ENCODE measurements around the gene RFTN1.

The RFTN1 gene

GRCh38 chr3:16406579-16406978 is 106.9 kb downstream of the RFTN1 start:
- DNase-seq (ENCODE audit: low read depth in 1 of 2, low spot score in 1 of 2): no peak
- no peak for TF ChIP-seq JUND (IDR thresholded peaks at IDR 0.05; ENCODE audit: low read depth)
- in situ Hi-C loops (cut with HindIII; ENCODE audit: low pct_unique_long_range_greater_than_20kb, low sequenced_read_pairs): no loop called here

- no peak for TF ChIP-seq JUND (IDR thresholded peaks at IDR 0.05; ENCODE audit: low read depth)
- in situ Hi-C loops (cut with HindIII; ENCODE audit: low pct_unique_long_range_greater_than_20kb, low sequenced_read_pairs): no loop called here
- DNase-seq (ENCODE audit: low read depth in 1 of 2, low spot score in 1 of 2): no peak
Measured at GRCh38 chr3:16406166-16406565, 107.3 kb downstream of the RFTN1 start.

- in situ Hi-C loops (cut with HindIII; ENCODE audit: low pct_unique_long_range_greater_than_20kb, low sequenced_read_pairs): no loop called here
- no peak for TF ChIP-seq JUND (IDR thresholded peaks at IDR 0.05; ENCODE audit: low read depth)
- no peak for DNase-seq (ENCODE audit: low read depth in 1 of 2, low spot score in 1 of 2)
Measured at GRCh38 chr3:16404349-16404895, 109.1 kb downstream of the RFTN1 start.

DNA sequence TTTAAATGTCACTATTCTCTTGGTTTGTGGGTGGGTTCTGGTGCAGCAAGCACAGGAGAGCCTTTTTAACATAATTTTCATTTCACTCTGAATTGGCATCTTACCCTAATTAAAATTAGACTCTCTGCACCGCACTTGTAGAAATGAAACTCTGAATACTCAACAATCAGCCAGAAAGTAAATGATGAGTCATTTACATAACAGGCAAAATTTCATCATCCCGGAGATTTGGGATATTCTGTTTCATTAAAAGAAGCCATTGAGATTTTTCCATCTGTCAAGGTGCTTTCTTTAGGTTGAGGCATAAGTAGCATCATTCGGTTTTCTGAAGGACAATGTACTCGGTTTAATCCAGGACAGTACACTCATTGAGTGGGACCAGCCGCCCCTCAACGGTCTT is 111.0 kb downstream of the RFTN1 start:
- in situ Hi-C loops (cut with HindIII; ENCODE audit: low pct_unique_long_range_greater_than_20kb, low sequenced_read_pairs): no loop called here
- TF ChIP-seq JUND (IDR thresholded peaks at IDR 0.05; ENCODE audit: low read depth): no peak
- DNase-seq (ENCODE audit: low read depth in 1 of 2, low spot score in 1 of 2): no peak

DNA sequence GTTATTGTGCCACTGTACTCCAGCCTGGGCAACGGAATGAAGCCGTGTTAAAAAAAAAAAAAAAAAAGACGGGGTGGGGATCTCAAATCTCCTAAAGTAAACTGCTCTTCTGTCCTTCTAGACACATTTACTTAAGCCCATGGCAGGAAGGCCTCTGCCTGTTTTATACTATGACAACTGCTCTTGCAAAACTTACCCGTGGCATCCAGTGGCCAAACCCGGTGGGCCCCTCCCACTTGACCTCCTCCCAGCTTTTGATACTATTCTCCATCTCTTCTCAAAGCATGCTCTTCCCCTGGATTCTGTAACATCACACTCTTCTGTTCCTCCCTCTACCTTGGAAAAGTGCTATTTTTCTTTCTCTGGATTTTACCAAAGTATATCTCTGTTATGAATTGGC is 112.2 kb downstream of the RFTN1 start:
- in situ Hi-C loops (cut with HindIII; ENCODE audit: low pct_unique_long_range_greater_than_20kb, low sequenced_read_pairs): no loop called here
- no peak for TF ChIP-seq JUND (IDR thresholded peaks at IDR 0.05; ENCODE audit: low read depth)
- no peak for DNase-seq (ENCODE audit: low read depth in 1 of 2, low spot score in 1 of 2)

DNA sequence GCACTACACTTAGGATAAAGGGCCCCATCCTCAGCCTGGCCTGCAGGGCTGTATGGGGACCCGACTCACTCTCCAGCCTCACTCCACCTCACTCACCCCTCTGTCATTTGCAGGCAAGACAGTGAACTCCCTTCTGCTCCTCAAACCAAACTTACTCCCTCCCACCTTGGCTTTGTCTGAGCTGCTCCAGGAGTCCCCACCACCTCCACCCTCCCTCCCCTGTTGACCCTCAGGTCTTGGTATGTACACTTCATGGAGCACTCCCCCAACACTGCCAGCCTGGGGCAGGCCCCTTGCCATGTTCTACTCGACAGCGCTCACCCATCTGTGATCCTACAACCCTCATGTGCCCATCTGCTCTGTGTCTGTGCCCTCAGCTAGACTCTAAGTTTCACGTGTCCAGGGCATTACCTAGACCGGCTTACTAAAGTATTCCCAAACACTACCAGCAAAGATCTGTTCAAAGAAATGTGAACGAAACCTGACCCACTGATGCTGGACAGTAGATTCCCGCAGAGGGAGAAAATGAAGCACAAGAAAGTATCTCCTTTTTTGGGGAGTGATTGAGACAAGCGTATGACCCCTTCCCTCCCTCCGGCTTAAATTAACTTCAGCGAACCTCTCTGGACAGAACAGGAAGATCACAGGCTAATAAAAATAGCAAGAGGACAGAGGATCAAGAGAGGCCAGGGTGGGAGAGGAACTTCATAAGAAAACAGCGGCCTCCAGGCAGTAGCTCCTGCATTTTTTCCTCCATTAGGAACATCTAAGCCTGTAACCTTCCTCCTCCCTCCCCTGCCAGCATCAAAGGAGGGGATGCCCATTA is 113.2 kb downstream of the RFTN1 start:
- in situ Hi-C loops (cut with HindIII; ENCODE audit: low pct_unique_long_range_greater_than_20kb, low sequenced_read_pairs): no loop called here
- TF ChIP-seq JUND (IDR thresholded peaks at IDR 0.05; ENCODE audit: low read depth): no peak
- DNase-seq (ENCODE audit: low read depth in 1 of 2, low spot score in 1 of 2): no peak

DNA sequence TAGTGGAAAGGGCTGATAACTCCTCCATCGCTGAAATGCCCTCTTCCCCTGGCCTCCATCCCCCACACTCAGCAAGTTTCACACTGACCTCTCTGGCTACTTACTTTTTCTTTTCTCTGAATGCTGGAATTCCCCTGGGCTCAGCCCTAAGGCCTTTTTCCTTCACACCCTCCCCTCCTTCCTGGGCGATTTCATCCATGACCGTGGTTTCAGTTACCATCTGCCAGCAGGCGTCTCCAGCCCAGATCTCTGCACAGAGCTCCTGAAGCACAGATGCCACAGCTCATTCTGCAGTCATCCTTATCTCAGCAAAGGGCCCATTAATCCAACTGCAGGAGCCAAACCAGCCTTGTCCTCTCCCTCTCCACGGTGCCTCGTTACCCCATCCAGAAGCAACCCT is 114.0 kb downstream of the RFTN1 start:
- no peak for TF ChIP-seq JUND (IDR thresholded peaks at IDR 0.05; ENCODE audit: low read depth)
- in situ Hi-C loops (cut with HindIII; ENCODE audit: low pct_unique_long_range_greater_than_20kb, low sequenced_read_pairs): no loop called here
- DNase-seq (ENCODE audit: low read depth in 1 of 2, low spot score in 1 of 2): no peak

- in situ Hi-C loops (cut with HindIII; ENCODE audit: low pct_unique_long_range_greater_than_20kb, low sequenced_read_pairs): no loop called here
- no peak for DNase-seq (ENCODE audit: low read depth in 1 of 2, low spot score in 1 of 2)
- no peak for TF ChIP-seq JUND (IDR thresholded peaks at IDR 0.05; ENCODE audit: low read depth)
Measured at GRCh38 chr3:16398648-16399047, 114.9 kb downstream of the RFTN1 start.

DNA sequence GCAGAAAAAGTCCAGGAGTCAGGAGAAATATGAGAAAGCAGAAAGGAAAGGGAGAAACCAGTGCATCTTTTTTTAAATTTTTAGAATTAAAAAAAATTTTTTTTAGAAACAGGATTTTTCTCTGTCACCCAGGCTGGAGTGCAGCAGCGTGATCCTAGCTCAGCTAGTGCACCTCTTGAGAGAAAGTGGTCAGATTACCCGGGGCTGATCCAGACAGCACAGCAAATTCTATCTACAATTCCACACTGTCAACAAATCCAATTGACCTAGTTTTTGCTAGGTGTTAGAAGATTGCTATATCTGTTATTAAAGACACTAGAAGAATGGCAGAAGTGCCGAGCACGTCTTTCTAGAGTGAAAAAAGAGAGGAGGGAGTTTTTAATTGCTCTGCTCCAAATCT is 117.3 kb downstream of the RFTN1 start:
- no peak for DNase-seq (ENCODE audit: low read depth in 1 of 2, low spot score in 1 of 2)
- in situ Hi-C loops (cut with HindIII; ENCODE audit: low pct_unique_long_range_greater_than_20kb, low sequenced_read_pairs): no loop called here
- TF ChIP-seq JUND (IDR thresholded peaks at IDR 0.05; ENCODE audit: low read depth): no peak

- DNase-seq (ENCODE audit: low read depth in 1 of 2, low spot score in 1 of 2): no peak
- no peak for TF ChIP-seq JUND (IDR thresholded peaks at IDR 0.05; ENCODE audit: low read depth)
- in situ Hi-C loops (cut with HindIII; ENCODE audit: low pct_unique_long_range_greater_than_20kb, low sequenced_read_pairs): no loop called here
Measured at GRCh38 chr3:16395212-16395611, 118.3 kb downstream of the RFTN1 start.

- TF ChIP-seq JUND (IDR thresholded peaks at IDR 0.05; ENCODE audit: low read depth): no peak
- DNase-seq (ENCODE audit: low read depth in 1 of 2, low spot score in 1 of 2): no peak
- in situ Hi-C loops (cut with HindIII; ENCODE audit: low pct_unique_long_range_greater_than_20kb, low sequenced_read_pairs): no loop called here
Measured at GRCh38 chr3:16394639-16395038, 118.9 kb downstream of the RFTN1 start.

GRCh38 chr3:16392717-16393116 is 120.8 kb downstream of the RFTN1 start:
- TF ChIP-seq JUND (IDR thresholded peaks at IDR 0.05; ENCODE audit: low read depth): no peak
- in situ Hi-C loops (cut with HindIII; ENCODE audit: low pct_unique_long_range_greater_than_20kb, low sequenced_read_pairs): no loop called here

GRCh38 chr3:16392065-16392464 is 121.4 kb downstream of the RFTN1 start:
- in situ Hi-C loops (cut with HindIII; ENCODE audit: low pct_unique_long_range_greater_than_20kb, low sequenced_read_pairs): no loop called here
- no peak for DNase-seq (ENCODE audit: low read depth in 1 of 2, low spot score in 1 of 2)
- no peak for TF ChIP-seq JUND (IDR thresholded peaks at IDR 0.05; ENCODE audit: low read depth)

More at GRCh38 chr3:16392717-16393116, 120.8 kb downstream of the RFTN1 start:
- no peak for DNase-seq (ENCODE audit: low read depth in 1 of 2, low spot score in 1 of 2)

All from T47D (cell line).